Measurements from ENCODE around the gene PTPRT.
"Not testable (repeated sequence)": the region's sequence is repeated elsewhere in the genome, so short reads cannot be mapped to it uniquely, and the experiment has no call there.

PTPRT gene

DNA sequence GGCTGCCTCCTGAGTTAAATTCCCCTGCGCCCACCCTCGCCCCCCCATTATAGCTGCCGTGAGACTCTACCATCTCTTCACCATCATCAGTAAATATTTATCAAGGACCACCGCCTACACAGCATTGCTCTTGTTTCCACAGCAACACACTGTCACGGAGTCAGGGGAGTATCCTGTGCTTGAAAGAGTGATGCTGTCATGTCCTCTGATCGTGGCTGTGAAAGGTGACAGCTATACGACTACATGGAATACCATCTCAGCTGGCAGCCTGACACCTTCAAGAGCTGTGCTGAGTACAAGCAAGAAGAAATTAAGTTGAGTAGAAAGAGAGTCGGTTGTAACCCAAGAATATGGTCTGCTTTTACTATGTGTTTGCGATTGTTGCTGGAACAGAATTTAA, 3.4 kb downstream of the PTPRT start:
- no peak for DNase-seq

- no peak for DNase-seq
Measured at GRCh38 chr20:43185901-43186300, 3.8 kb downstream of the PTPRT start.

- no peak for DNase-seq
Measured at GRCh38 chr20:43183536-43184070, 6.1 kb downstream of the PTPRT start.

GRCh38 chr20:43178080-43178479, 11.6 kb downstream of the PTPRT start:
- no peak for DNase-seq

DNA sequence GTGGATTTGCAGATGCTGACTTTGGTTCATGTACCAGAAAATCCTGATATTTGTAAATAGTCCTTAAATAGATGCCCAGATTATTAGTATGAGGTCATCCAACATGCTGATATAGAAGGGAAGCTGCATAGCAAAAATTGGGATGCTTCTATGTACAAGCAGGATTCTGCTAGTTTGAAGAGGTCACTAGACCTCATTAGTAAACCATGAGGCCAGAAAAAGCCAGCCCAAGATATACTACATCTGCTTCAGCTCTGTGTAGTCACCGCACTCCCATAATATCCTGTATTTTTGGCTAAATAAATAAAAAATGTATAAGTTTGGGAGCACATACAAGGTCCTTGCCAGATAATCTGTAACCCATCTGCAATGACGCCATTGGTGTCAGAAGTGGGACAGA, 13.0 kb downstream of the PTPRT start:
- DNase-seq, result no peak

- no peak for DNase-seq
Measured at GRCh38 chr20:43171930-43172329, 17.8 kb downstream of the PTPRT start.

DNA sequence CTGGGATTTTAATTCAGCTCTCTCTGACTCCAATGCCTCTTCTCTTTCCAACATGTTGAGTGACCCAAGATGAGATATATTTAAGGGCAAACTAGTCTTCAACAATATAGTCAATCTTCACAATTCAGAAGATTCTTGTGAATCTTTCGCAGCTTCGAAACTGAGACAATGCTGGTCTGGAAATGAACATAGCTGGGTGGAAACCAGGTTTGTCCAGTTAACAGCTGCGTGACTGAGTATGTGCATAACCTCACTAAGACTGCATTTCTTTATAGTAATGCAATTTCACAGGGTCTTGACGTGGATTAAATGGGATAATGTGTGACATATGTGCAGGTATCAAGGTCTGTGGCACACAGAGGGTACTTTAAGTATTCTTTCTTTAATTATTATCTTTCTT, 18.9 kb downstream of the PTPRT start:
- DNase-seq, result no peak

- DNase-seq, result no peak
Measured at GRCh38 chr20:43167615-43168014, 22.1 kb downstream of the PTPRT start.

GRCh38 chr20:43167021-43167420, 22.7 kb downstream of the PTPRT start:
- DNase-seq, result no peak

DNA sequence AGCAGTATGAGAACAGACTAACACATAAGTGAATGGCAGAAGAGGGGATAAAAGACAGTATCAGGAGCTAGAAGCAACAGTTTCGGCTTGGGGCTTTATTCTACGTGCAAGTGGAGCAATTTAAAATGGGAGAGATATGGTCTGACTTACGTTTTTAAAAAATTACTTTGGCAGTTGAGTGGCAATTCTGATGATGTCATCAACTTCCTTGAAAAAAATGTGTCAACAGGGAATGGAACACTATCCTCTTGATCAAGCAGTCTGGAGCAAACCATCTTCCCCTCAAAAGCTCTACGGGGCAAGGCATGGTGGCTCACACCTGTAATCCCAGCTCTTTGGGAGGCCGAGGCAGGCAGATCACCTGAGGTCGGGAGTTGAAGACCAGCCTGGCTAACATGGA, 24.1 kb downstream of the PTPRT start:
- DNase-seq, result no peak

- DNase-seq, result not testable (repeated sequence)
Measured at GRCh38 chr20:43164736-43165135, 25.0 kb downstream of the PTPRT start.

DNA sequence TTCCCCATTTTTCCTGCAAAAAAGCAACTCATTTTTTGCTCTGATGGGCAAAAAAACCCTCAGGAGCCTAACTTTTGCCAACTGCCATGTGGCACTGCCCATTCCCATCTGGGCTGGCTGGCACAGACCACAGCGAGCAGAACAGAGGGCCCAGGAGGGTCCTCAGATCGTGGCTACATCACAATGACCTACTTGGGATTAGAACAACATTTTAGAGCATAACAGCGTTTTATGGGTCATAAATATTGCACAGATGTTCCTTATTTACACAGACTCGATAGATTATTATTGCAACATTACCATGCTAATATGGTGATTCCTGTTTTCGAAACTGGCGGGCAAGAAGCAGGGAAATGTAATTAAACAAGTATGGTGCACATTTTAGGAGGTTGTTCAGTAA, 28.0 kb downstream of the PTPRT start:
- no peak for DNase-seq

DNA sequence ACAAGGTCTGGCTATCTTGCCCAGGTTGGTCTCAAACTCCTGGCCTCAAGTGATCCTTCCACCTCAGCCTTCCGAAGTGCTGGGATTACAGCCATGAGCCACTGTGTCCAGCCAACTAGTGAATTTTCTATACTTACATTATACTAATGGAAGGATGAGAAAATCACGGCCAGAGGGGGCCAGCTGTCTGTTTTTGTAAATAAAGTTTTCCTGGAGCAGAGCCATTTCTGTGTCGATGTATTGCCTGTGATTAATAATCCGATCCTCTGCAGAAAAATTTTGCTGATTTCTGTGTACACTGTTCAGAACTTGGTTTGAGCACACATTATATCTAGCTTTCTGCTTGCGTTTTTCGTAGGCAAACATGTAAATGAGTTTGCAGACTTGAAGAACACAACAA, 28.8 kb downstream of the PTPRT start:
- DNase-seq, result no peak

DNA sequence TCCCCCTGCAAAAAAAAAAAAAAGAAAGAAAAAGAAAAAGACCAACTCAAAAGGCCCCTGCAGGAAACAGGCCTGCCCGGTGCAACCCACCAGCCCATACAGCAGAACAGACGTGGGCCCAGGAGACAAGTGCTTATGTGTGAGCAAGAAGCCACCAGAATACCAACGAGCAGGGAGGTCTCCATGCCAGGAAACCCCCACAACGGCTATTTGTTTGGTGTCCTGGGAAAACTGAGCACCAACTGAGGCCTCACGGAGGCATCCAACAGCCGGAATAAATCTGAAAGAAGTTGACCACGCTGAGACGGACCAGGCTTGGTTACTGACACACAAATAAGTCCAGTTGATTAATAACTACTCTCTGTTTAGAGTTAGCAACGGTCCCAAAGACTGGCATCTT, 29.7 kb downstream of the PTPRT start:
- no peak for DNase-seq

DNA sequence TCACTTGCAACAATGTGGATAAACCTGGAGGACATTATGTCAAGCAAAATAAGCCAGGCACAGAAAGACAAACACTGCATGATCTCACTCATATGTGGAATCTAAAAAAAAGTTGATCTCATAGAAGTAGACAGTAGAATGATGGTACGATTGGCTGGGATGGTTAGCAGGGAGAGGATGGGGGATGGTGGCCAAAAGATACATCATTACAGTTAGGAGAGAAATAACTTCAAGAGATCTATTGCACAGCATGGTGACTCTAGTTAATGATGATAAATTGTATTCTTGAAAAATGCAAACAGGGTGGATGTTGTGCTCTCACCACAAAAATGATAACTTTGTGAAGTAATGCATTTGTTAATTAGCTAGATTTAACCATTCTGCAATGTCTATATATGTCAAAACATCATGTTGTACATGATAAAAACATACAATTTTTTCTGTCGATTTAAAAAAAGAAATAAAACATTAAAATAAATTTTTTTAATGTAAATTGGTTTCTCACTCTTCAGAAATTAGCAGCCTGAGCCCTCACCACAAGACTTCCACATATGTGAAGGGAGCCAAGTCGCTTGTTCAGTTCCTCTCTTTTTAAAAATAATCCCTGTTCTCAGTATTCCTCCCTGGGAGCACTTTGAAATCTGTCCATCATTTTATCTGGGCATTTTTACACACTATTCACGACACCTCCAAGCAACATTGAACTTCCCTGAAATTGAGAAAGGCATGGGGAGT, 34.2 kb downstream of the PTPRT start:
- DNase-seq, result no peak

DNA sequence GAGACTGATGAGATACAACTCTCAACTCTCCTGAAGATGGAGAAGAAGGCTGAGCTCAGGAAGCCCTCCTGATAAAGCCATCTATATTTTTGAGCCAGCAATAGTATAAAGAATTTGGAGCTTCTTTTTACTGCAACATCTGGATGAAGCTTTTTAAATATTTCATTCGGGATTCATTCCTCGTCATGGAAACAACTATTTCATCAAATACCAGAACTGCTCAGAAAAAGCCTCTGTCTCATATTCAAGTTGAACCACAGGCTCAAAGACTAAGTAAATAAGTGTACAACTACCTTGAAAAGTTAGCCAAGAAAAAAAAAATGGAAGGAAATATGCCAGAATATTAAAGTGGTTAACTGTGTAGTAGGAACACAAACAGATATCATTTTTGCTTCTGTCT, 37.8 kb downstream of the PTPRT start:
- no peak for DNase-seq

DNA sequence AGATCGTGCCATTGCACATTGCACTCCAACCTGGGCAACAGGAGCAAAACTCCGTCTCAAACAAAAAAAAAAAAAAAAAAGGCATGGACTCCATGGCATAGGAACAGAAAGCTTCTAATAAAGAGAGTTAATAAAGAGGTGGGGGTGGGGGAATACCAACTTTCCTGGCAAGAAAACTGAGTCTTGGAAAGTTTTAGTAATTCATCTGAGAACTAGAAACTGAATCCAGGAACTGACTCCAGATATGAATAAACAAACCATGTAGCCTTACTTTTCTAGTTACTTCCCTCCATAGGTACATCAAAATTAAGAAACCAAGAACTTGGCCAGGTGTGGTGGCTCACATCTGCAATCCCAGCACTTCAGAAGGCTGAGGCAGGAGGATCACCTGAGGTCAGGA, 38.5 kb downstream of the PTPRT start:
- DNase-seq, result no peak

DNA sequence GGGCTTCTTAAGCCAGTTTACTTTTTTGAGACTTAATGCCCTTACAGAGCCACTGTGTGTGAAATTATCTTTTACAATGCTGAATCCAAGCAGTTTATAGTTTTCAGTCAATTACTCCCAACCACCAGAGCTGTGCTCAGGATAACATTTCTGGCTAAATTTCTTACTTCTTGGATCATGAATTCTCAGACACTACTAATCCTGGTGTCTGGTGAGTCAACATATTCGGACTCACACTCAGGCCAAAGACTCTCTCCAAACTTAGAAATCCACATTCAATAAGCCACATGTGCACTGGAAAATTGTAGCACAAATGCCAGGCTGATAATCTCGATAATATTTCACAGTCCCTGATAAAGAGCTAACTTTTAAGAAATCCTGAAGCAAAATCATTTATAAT, 49.0 kb downstream of the PTPRT start:
- no peak for DNase-seq

DNA sequence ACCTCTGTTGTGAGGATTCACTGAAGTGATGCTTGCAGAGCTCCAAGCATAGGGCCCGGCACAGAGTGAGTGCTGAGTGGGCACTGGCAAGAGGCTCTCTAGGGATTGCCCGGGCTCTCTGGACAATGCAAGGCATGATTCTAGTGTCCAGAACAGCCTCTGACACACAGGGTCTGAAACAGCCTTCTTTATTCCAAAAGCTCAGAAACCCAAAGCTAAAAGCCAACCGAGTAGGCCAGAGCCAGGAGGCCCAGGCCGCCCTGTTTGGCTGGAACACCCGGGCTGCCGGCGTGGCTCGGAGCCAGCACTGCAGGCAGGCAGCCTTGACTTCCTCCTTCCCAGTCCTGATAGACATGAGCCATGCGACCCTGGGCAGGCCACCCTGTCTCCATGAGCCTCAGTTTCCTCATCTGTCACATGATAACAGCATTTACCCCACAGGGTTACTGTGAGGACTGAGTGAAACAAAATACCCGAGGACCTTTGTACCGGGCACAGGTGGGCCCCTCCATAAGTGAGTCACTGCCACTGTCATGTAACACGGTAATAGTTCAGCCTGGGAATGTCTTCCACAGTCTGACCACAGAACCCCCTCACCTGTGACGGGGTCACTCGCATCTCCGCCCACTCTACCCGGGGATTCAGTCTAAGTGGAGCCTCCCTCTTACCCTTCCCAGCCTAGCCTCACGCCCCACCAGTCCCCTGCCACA, 51.5 kb downstream of the PTPRT start:
- DNase-seq, result no peak

- no peak for DNase-seq
Measured at GRCh38 chr20:43137160-43137559, 52.5 kb downstream of the PTPRT start.

DNA sequence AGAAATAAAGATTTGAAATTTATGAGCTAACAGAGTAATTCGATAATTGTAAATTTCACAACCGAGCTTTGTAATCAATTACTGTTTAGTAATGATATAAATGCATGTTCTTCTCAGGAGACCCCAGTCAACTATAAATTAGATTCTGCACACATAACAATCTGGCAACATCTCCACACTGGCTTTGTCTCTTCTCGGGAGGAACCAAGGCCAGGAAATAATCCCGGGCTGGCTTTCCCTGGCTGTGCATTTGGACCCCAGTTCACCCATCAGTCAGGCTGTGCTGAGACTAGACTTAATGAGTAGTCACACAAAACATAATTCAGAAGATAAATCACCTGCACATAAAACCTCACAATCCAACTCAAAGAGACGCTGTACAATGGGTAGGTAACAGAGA, 65.5 kb downstream of the PTPRT start:
- DNase-seq, result no peak

- no peak for DNase-seq
Measured at GRCh38 chr20:43123180-43123579, 66.5 kb downstream of the PTPRT start.

GRCh38 chr20:43119720-43120119, 70.0 kb downstream of the PTPRT start:
- no peak for DNase-seq

DNA sequence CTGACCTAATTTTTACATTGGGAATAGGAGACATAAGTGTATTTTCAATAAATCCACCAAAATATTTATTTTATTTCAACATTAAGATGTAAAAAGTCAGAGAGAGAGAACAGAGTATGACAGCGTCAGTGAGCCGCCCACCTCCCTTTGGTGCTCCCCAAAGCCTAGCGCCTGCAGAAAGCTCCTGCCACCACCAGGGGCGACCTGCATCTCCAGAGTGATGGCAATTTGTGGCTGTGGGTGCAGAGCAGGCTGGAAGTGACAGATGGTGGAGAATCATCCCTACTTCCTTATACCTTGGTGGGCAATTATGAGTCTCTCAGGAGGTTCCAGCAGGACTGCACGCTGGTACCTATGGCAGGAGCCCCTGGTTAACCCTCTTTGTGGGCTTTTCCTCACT, 87.3 kb downstream of the PTPRT start:
- no peak for DNase-seq

- no peak for DNase-seq
Measured at GRCh38 chr20:43096931-43097260, 92.8 kb downstream of the PTPRT start.
